ENCODE data around the gene FNDC10.

- TF ChIP-seq CTCF (IDR thresholded peaks at IDR 0.05; ENCODE audit: extremely low read depth in 1 of 2, insufficient read depth in 1 of 2, low read depth in 1 of 2, low read length in 2 of 2) (no peak), MAX (IDR thresholded peaks at IDR 0.05; ENCODE audit: insufficient read depth, insufficient read length) (no peak), EZH2 (IDR thresholded peaks at IDR 0.05; ENCODE audit: borderline replicate concordance, low read depth, low read length, severe bottlenecking) (no peak), POLR2AphosphoS5 (IDR thresholded peaks at IDR 0.05; ENCODE audit: insufficient read depth, low read depth, low read length) (no peak), JUN (IDR thresholded peaks at IDR 0.05; ENCODE audit: borderline replicate concordance, insufficient read depth, insufficient read length, low read depth) (no peak), POLR2A (IDR thresholded peaks at IDR 0.05; ENCODE audit: low read depth, low read length) (no peak), GATA2 (IDR thresholded peaks at IDR 0.05; ENCODE audit: insufficient read depth, insufficient read length, low read depth, low read length) (no peak), MYC (IDR thresholded peaks at IDR 0.05; ENCODE audit: low read depth, low read length) (no peak)
Measured at GRCh38 chr1:1626207-1627141, 26.5 kb upstream of the FNDC10 start.

All from endothelial cell of umbilical vein (primary cell).